ENCODE data around the gene G6PC1. TPM values are rescaled to one million over a fixed set of nuclear protein-coding genes. Genes with fewer than 3 reads are reported as not detected.
"Not testable (repeated sequence)": the region's sequence is repeated elsewhere in the genome, so short reads cannot be mapped to it uniquely, and the experiment has no call there.

The G6PC1 gene
- total and polyA plus RNA-seq, 5 experiments from 2014 or later: not detected

DNA sequence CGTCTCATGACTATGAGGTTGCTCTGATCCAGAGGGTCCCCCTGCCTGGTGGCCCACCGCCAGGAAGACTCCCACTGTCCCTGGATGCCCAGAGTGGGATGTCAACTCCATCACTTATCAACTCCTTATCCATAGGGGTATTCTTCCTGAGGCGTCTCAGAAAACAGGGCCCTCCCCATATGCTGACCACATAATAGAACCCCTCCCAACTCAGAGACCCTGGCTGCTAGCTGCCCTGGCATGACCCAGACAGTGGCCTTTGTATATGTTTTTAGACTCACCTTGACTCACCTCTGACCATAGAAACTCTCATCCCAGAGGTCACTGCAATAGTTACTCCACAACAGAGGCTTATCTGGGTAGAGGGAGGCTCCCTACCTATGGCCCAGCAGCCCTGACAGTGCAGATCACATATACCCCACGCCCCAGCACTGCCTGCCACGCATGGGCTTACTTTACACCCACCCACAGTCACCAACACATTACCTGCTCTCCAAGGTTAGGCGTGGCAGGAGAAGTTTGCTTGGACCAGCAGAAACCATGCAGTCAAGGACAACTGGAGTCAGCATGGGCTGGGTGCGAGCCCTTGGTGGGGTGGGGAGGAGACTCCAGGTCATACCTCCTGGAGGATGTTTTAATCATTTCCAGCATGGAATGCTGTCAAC is 2.3 kb upstream of the G6PC1 start:
- DNase-seq (no peak), ATAC-seq (no peak)
- Mint-ChIP-seq H3K9me3 (no peaks in the 10 kb centered on the region), H3K27me3 (peaks cover 0 to 13% (median 4%) of the 10 kb centered on the region in 5 donors), H3K36me3 (no peaks in the 10 kb centered on the region), H3K27ac (no peak overlapping the region), H3K4me3 (no peak overlapping the region), H3K4me1 (peaks cover 0 to 2% (median 0%) of the 10 kb centered on the region in 4 donors)
- POLR2A ChIA-PET: no interaction called here

DNA sequence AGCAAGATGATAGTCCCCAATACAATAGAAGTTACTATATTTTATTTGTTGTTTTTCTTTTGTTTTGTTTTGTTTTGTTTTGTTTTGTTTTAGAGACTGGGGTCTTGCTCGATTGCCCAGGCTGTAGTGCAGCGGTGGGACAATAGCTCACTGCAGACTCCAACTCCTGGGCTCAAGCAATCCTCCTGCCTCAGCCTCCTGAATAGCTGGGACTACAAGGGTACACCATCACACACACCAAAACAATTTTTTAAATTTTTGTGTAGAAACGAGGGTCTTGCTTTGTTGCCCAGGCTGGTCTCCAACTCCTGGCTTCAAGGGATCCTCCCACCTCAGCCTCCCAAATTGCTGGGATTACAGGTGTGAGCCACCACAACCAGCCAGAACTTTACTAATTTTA is 618 bp upstream of the G6PC1 start:
- H3K27me3 Mint-ChIP-seq: peaks cover 0 to 13% (median 1%) of the 10 kb centered on the region in 5 donors

DNA sequence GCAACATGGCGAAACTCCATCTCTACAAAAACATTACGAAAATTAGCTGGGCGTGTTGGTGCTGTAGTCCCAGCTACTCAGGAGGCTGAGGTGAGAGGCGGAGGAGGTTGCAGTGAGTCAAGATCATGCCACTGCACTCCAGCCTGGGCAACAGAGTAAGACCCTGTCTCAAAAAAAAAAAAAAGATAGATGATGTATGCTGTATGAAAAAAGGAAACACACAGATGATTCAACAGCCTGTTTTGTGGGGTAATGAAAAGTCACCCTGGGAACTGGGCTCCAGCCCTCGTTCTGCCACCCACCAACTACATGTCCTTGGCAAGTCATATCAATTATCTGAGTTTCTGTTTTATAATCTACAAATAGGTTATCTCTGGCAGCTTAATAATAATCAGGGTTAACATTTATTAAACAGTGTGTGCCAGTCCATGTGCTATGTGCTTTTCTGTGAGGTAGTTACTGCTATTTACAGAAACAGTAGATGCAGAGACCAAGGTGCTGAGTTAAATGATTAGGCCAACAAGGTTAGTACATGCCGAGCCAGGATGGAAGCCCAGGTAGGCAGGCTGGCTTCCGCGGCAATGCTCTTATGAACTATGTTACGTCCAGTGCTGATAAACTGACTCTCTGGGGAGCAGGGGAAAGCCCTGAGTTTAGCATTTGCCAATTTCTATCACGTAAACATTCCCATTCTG is 1.1 kb downstream of the G6PC1 start:
- Mint-ChIP-seq H3K27ac (no peak overlapping the region), H3K27me3 (peaks cover 0 to 11% (median 1%) of the 10 kb centered on the region in 5 donors), H3K4me3 (no peak overlapping the region), H3K4me1 (no peaks in the 10 kb centered on the region), H3K36me3 (no peaks in the 10 kb centered on the region), H3K9me3 (no peaks in the 10 kb centered on the region)
- DNase-seq (no peak), ATAC-seq (no peak)
- POLR2A ChIA-PET: no interaction called here

More for the DNA sequence above, 618 bp upstream of the G6PC1 start:
- DNase-seq, H3K4me3 Mint-ChIP-seq, H3K36me3 Mint-ChIP-seq, H3K27ac Mint-ChIP-seq, ATAC-seq, POLR2A ChIA-PET, H3K4me1 Mint-ChIP-seq, H3K9me3 Mint-ChIP-seq: not testable (repeated sequence)

DNA sequence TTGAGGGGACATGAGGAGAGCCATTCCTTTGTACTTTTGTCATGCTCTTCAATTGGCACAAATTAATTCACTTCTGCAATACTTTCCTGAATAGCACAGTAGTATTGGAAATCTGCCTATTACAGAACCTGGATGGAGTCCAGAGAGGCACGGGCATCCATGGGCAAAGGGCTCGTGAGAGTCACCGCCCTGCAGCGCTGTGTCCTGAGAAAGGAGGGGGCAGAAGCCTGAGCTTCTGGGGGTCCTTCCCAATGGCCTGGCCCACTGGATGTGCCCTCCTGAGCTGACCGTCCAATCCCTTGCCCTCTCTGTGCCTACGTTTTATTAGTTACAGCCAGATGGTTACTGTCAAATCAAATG is 3.5 kb downstream of the G6PC1 start:
- ATAC-seq: no peak
- Mint-ChIP-seq H3K4me3 (no peak overlapping the region), H3K4me1 (no peaks in the 10 kb centered on the region), H3K27ac (no peak overlapping the region), H3K27me3 (peaks cover 0 to 8% (median 1%) of the 10 kb centered on the region in 5 donors), H3K9me3 (no peaks in the 10 kb centered on the region), H3K36me3 (no peaks in the 10 kb centered on the region)
- POLR2A ChIA-PET: no interaction called here
- no peak for DNase-seq

DNA sequence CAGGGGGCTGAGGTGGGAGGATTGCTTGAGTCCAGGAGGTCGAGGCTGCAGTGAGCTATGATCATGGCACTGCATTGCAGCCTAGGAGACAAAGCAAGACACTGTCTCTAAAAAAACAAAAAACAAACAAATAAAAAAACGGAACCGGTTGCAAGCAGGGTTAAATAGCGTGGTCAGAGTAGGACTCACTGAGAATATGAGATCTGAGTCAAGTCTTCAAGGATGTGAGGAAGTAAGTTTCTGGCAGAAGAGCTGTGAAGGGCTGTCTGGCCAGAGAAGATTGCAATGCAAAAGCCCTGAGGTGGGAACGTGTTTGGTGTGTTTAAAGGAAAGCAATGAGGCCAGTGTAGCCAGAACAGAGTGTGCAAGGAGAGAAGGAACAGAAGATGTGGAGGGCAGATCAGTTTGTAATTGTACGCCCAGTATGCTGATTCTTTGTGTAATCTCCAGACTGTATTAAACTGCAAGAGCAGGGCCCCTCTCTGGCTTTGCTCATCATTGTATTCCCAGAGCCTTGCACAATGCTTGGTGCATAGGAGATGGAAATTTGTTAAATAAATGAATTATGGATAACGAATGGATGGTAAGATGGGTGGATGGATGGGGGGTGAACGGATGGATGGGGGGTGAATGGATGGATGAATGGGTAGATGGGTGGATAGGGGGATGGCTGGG is 6.3 kb downstream of the G6PC1 start:
- no peaks in the 10 kb centered on the region for H3K4me1 Mint-ChIP-seq
- no peaks in the 10 kb centered on the region for H3K36me3 Mint-ChIP-seq
- no peaks in the 10 kb centered on the region for H3K9me3 Mint-ChIP-seq
- DNase-seq (no peak), ATAC-seq (no peak)
- H3K27me3 Mint-ChIP-seq: peaks cover 0 to 19% (median 5%) of the 10 kb centered on the region in 5 donors
- no peak overlapping the region for H3K4me3 Mint-ChIP-seq
- no peak overlapping the region for H3K27ac Mint-ChIP-seq
- POLR2A ChIA-PET: no interaction called here

DNA sequence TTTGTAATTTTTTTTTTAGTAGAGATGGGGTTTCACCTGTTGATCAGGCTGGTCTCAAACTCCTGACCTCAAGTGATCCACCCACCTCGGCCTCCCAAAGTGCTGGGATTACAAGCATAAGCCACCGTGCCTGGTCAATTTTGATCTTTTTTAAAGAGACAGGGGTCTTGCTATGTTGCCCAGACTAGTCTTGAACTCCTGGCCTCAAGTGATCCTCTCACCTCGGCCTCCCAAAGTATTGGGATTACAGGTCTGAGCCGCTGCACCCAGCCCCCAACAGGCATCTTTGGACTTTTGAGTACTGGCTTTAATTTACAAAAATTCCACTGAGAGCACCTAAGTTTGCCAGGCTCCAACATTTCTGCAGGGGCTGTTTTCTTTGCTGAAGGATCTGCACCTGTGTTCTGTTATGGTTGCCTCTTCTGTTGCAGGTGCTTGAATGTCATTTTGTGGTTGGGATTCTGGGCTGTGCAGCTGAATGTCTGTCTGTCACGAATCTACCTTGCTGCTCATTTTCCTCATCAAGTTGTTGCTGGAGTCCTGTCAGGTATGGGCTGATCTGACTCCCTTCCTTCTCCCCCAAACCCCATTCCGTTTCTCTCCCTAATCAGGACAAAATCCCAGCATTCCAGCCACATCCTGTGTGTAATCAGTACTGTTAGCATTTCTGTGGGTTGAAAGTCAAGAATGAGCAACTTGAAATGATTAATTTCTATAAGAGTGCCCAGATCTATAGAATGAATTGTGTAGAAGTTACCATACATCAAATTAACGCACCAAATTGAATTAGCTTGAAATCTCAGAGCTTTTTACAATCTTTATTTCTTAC is 8.5 kb downstream of the G6PC1 start:
- H3K4me1 Mint-ChIP-seq: no peaks in the 10 kb centered on the region
- H3K27me3 Mint-ChIP-seq: peaks cover 0 to 19% (median 9%) of the 10 kb centered on the region in 5 donors
- POLR2A ChIA-PET: interaction anchor here (0.7 kb wide), 1 partner anchor 788 kb away, joined by 3 read pairs; no protein-coding TSS in a partner anchor
- H3K27ac Mint-ChIP-seq: no peak overlapping the region
- H3K4me3 Mint-ChIP-seq: no peak overlapping the region
- no peaks in the 10 kb centered on the region for H3K36me3 Mint-ChIP-seq
- ATAC-seq: no peak
- no peak for DNase-seq
- H3K9me3 Mint-ChIP-seq: no peaks in the 10 kb centered on the region

DNA sequence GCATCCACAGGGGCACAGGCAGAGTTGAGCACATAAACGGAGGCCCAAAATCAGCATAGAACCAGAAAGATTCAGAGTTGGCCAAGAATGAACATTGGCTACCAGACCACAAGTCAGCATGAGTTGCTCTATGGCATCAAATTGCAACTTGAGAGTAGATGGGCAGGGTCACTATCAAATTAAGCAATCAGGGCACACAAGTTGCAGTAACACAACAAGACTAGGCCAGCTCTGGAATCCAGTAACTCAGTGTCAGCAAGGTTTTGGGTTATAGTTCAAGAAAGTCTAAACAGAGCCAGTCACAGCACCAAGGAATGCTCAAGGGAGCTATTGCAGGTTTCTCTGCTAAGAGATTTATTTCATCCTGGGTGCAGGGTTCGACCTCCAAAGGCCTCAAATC is 12.9 kb downstream of the G6PC1 start:
- Mint-ChIP-seq H3K27ac (no peak overlapping the region), H3K9me3 (no peaks in the 10 kb centered on the region), H3K36me3 (no peaks in the 10 kb centered on the region), H3K27me3 (peaks cover 0 to 15% (median 9%) of the 10 kb centered on the region in 5 donors), H3K4me3 (no peak overlapping the region), H3K4me1 (no peaks in the 10 kb centered on the region)
- ATAC-seq: no peak
- POLR2A ChIA-PET: no interaction called here
- no peak for DNase-seq

DNA sequence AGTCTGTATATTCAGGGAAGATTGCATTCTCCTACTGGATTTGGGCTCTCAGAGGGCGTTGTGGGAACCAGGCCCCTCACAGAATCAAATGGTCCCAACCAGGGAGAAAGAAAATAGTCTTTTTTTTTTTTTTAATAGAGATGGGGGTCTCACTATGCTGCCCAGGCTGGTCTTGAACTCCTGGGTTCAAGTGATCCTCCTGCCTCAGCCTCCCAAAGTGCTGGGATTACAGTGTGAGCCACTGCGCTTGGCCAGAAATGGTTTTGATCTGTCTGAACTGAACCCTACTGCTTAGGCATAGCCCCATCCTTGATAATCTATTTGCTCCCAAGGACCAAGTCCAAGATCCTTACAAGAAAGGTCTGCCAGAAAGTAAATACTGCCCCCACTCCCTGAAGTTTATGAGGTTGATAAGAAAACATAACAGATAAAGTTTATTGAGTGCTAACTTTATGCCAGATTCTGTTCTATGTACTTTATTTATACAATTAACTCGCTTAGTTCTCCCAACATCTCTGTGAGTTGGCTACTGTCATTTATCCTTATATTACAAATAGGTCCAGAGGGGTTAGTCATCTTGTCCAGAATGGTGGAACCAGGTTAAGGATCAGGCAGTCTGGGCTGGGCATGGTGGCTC is 13.5 kb downstream of the G6PC1 start:
- no peaks in the 10 kb centered on the region for H3K9me3 Mint-ChIP-seq
- H3K4me3 Mint-ChIP-seq: peak overlapping the region in 1 of 10 donors; percentile 38
- peaks cover 0 to 15% (median 9%) of the 10 kb centered on the region in 5 donors for H3K27me3 Mint-ChIP-seq
- POLR2A ChIA-PET: no interaction called here
- ATAC-seq: no peak
- DNase-seq: no peak
- no peaks in the 10 kb centered on the region for H3K36me3 Mint-ChIP-seq
- H3K4me1 Mint-ChIP-seq: no peaks in the 10 kb centered on the region
- H3K27ac Mint-ChIP-seq: no peak overlapping the region

DNA sequence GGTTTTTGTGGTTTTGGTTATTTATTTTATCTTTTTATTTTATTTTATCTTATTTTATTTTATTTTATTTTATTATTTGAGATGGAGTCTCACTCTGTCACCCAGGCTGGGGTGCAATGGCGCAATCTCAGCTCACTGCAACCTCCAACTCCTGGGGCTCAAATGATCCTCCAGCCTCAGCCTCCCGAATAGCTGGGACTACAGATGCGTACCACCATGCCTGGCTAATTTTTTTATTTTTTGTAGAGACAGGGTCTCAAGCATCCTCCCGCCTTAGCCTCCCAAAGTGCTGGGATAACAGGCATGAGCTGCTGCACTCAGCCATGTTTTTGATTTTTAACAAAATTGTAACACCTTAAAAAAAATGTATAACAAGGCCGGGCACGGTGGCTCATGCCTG is 14.7 kb downstream of the G6PC1 start:
- ATAC-seq, H3K9me3 Mint-ChIP-seq, DNase-seq, H3K36me3 Mint-ChIP-seq, H3K4me3 Mint-ChIP-seq, POLR2A ChIA-PET, H3K27ac Mint-ChIP-seq, H3K4me1 Mint-ChIP-seq: not testable (repeated sequence)
- H3K27me3 Mint-ChIP-seq: peaks cover under 1 to 11% (median 9%) of the 10 kb centered on the region in 5 donors

DNA sequence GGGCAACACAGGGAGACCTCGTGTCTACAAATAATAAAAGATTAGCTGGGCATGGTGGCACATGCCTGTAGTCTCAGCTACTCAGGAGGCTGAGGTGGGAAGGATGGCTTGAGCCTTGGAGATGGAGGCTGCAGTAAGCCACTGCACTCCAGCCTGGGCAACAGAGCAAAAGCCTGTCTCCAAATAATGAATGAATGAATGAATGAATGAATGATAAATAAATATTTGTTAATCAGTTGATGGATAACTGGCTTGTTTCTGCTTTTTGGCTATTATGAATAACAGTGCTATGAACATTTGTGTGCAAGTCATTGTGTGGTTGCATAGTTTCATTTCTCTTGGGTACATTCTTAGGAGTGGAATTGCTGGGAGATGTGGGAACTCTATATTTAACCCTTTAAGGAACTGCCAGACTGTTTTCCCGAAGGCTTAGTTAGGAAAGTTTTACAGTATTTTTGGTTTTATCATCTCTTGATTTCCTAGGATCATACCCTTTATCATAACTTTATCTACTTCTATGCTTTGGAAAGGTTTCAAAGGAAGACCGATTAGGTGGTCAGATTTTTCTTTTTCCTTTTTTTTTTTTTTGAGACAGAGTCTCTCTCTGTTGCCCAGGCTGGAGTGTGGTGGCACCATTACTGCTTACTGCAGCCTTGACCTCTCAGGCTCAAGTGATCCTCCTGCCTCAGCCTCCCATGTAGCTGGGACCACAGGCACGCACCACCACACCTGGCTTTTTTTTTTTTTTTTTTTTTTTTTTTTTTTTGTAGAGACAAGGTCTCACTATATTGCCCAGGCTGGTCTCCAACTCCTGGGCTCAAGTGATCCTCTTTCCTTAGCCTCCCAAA is 16.0 kb downstream of the G6PC1 start:
- H3K9me3 Mint-ChIP-seq, H3K27me3 Mint-ChIP-seq, H3K4me1 Mint-ChIP-seq, H3K4me3 Mint-ChIP-seq, H3K36me3 Mint-ChIP-seq, DNase-seq, ATAC-seq: not testable (repeated sequence)
- POLR2A ChIA-PET: interaction anchor here (0.6 kb wide), 1 partner anchor 37 kb away, joined by 5 read pairs; no protein-coding TSS in a partner anchor
- H3K27ac Mint-ChIP-seq: peak overlapping the region in 1 of 10 donors; percentile 31

DNA sequence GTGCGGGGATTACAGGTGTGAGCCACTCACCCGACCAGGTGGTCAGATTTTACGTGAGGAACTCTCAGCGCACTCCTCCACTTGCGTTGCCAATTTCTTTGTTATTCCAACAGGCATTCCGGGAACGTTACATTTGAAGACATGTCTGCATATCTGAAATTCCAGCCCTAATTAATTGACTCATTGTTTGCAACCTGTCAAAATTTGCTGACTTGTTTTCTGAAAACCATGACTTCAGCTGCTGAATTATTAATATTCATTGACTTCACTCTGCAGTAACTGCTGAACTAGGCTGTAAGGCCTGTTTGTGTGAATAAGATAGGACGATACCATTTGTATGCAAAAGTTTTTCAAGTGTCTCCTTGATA is 16.6 kb downstream of the G6PC1 start:
- Mint-ChIP-seq H3K4me1 (no peaks in the 10 kb centered on the region), H3K27ac (no peak overlapping the region), H3K9me3 (no peaks in the 10 kb centered on the region), H3K4me3 (no peak overlapping the region), H3K27me3 (peaks cover 0 to 7% (median 2%) of the 10 kb centered on the region in 5 donors), H3K36me3 (no peaks in the 10 kb centered on the region)
- POLR2A ChIA-PET: interaction anchor here (0.6 kb wide), 1 partner anchor 38 kb away, joined by 5 read pairs; no protein-coding TSS in a partner anchor
- no peak for ATAC-seq
- no peak for DNase-seq
